HCT116 (cell line): Measurements from ENCODE around the gene PDCD5. TPM values are rescaled to one million over a fixed set of nuclear protein-coding genes. Genes with fewer than 3 reads are reported as not detected.

ENCODE experiments used
- ATAC-seq: fragments of 200-7000 bp; cut with Tn5 transposase; 2 replicates; pipeline ENCODE4 v1.9.1; 2020; ENCODE audit warnings: mild to moderate bottlenecking, moderate library complexity
- BruUV-seq: library from RNA; stranded (reverse); fragments of 400-500 nt; replicated peaks from 2 replicates; lab custom pipeline; 2021; lab: Mats Ljungman, UMichigan
- CTCF ChIA-PET: fragments of 300-600 bp; sonication (Branson Sonifier 250); formaldehyde crosslinking; loops from one replicate; lab custom pipeline; 2021; ENCODE audit warnings: antibody characterized with exemption; lab: Charles Lee
- POLR2A ChIA-PET: fragments of 300-600, 350-600 bp; sonication (Branson Sonifier 250); formaldehyde crosslinking; loops from one replicate; lab custom pipeline; 2021; ENCODE audit warnings: antibody characterized with exemption; lab: Charles Lee
- RAD21 ChIA-PET, 2 experiments: fragments of 300-600 bp; sonication (Branson Sonifier 250); formaldehyde crosslinking; loops; one replicate each; lab custom pipeline; 2023; ENCODE audit warnings: low total read pairs in 2 of 2; ENCODE audit not compliant: uncharacterized antibody in 2 of 2, unreplicated experiment in 2 of 2, low non-redundant PET in 1 of 2; lab: Charles Lee
- DNase-seq: peaks from one replicate; pipeline ENCODE4 v3.0.0-alpha.2; 2010; ENCODE audit warnings: low read depth, low spot score
- H2AFZ ChIP-seq: fragments of 200-600 bp; shearing (Covaris generic), sonication (generic); 2 replicates; pipeline ENCODE4 v1.6.1; 2017; ENCODE audit warnings: low read depth, mixed run types, mixed read lengths, antibody characterized with exemption, low read length; ENCODE audit not compliant: poor library complexity, severe bottlenecking
- H3K27ac ChIP-seq: 2 replicates; pipeline ENCODE4 v1.5.1; 2012; ENCODE audit warnings: low read depth, low read length
- H3K27me3 ChIP-seq: fragments of 200-600 bp; sonication (generic); 2 replicates; pipeline ENCODE4 v1.6.1; 2016; ENCODE audit warnings: mixed run types, low read length, mixed read lengths; ENCODE audit not compliant: insufficient read depth
- H3K36me3 ChIP-seq, 2 experiments: fragments of 200-500 bp in 1 of 2; fragments of 200-600 bp in 1 of 2; sonication (Bioruptor generic) in 1 of 2; sonication (generic) in 1 of 2; 2 replicates each; pipeline versions ENCODE4 v1.5.1 to v1.6.1; 2014 to 2016; ENCODE audit warnings: low read length in 2 of 2, inconsistent platforms in 1 of 2, mixed read lengths in 1 of 2, mixed run types in 1 of 2; ENCODE audit not compliant: insufficient read depth in 2 of 2, control insufficient read depth in 1 of 2
- H3K4me1 ChIP-seq, 2 experiments: fragments of 200-600 bp in 1 of 2; sonication (generic) in 1 of 2; 2 replicates each; pipeline versions ENCODE4 v1.5.1 to v1.6.1; 2012 to 2017; ENCODE audit warnings: low read length in 2 of 2, inconsistent platforms in 1 of 2, mild to moderate bottlenecking in 1 of 2, mixed read lengths in 1 of 2, mixed run types in 1 of 2, moderate library complexity in 1 of 2; ENCODE audit not compliant: insufficient read depth in 2 of 2, control insufficient read depth in 1 of 2
- H3K4me2 ChIP-seq: fragments of 200-600 bp; sonication (generic); 2 replicates; pipeline ENCODE4 v1.6.1; 2017; ENCODE audit warnings: mixed run types, low read length, mixed read lengths
- H3K4me3 ChIP-seq, 2 experiments: fragments of 200-600 bp in 1 of 2; sonication (generic) in 1 of 2; replicated peaks in 1 of 2; 2 replicates each; pipeline ENCODE4 v1.5.1; 2011 to 2016; ENCODE audit warnings: low read length in 2 of 2, control low read depth in 1 of 2, low read depth in 1 of 2, mild to moderate bottlenecking in 1 of 2, mixed read lengths in 1 of 2, mixed run types in 1 of 2
- H3K79me2 ChIP-seq: fragments of 200-600 bp; sonication (generic); 2 replicates; pipeline ENCODE4 v1.6.1; 2017; ENCODE audit warnings: mild to moderate bottlenecking, mixed run types, low read length, moderate library complexity, mixed read lengths; ENCODE audit not compliant: insufficient read depth
- H3K9ac ChIP-seq: fragments of 200-600 bp; sonication (generic); 2 replicates; pipeline ENCODE4 v1.6.1; 2016; ENCODE audit warnings: low read length, mixed read lengths
- H3K9me2 ChIP-seq: fragments of 200-600 bp; sonication (generic), shearing (Covaris generic); 2 replicates; pipeline ENCODE4 v1.6.1; 2017; ENCODE audit warnings: mixed run types, mild to moderate bottlenecking, moderate library complexity; ENCODE audit not compliant: insufficient read depth
- H3K9me3 ChIP-seq, 2 experiments: fragments of 200-500 bp in 1 of 2; fragments of 200-600 bp in 1 of 2; sonication (Bioruptor generic) in 1 of 2; sonication (generic) in 1 of 2; 2 replicates each; pipeline ENCODE4 v1.6.1; 2014 to 2017; ENCODE audit warnings: low read length in 2 of 2, mixed read lengths in 2 of 2, inconsistent platforms in 1 of 2, low read depth in 1 of 2, mild to moderate bottlenecking in 1 of 2, mixed run types in 1 of 2, moderate library complexity in 1 of 2; ENCODE audit not compliant: control insufficient read depth in 1 of 2, insufficient read depth in 1 of 2
- H4K20me1 ChIP-seq: fragments of 200-600 bp; sonication (generic), shearing (Covaris generic); 2 replicates; pipeline ENCODE4 v1.6.1; 2017; ENCODE audit warnings: mixed run types, mild to moderate bottlenecking, moderate library complexity; ENCODE audit not compliant: insufficient read depth
- CEBPB ChIP-seq: IDR thresholded peaks from 2 replicates; pipeline ENCODE4 v1.6.1; 2012; ENCODE audit warnings: low read depth
- ELF1 ChIP-seq: IDR thresholded peaks from 2 replicates; pipeline ENCODE4 v1.6.1; 2012; ENCODE audit warnings: low read depth, borderline replicate concordance
- EZH2phosphoT487 ChIP-seq: fragments of 200-600 bp; IDR thresholded peaks from 2 replicates; pipeline ENCODE4 v1.6.1; 2018; ENCODE audit warnings: antibody characterized with exemption, borderline replicate concordance
- POLR2AphosphoS5 ChIP-seq: IDR thresholded peaks from 2 replicates; pipeline ENCODE4 v1.6.1; 2011; ENCODE audit warnings: mild to moderate bottlenecking, low read depth, low read length, moderate library complexity
- SIN3A ChIP-seq: IDR thresholded peaks from 2 replicates; pipeline ENCODE4 v1.6.1; 2012; ENCODE audit warnings: low read depth
- SP1 ChIP-seq: IDR thresholded peaks from 2 replicates; pipeline ENCODE4 v1.6.1; 2012; ENCODE audit warnings: low read depth
- TCF7L2 ChIP-seq: IDR thresholded peaks from 2 replicates; pipeline ENCODE4 v1.7.0; 2011; ENCODE audit warnings: borderline replicate concordance, inconsistent platforms; ENCODE audit not compliant: insufficient read depth, insufficient read length; ENCODE audit errors: extremely low read depth
- ZNF274 ChIP-seq: fragments of 200-500 bp; sonication (Bioruptor generic); IDR thresholded peaks from 2 replicates; pipeline ENCODE4 v1.6.1; 2014; ENCODE audit warnings: mild to moderate bottlenecking, low read depth, low read length, inconsistent platforms
- intact Hi-C: fragments of 100-400 bp; cut with micrococcal nuclease; formaldehyde crosslinking; loops from 2 replicates; pipeline ENCODE4 v1.10.0; 2022
- total RNA-seq: library from RNA; stranded (reverse); gene quantifications from one replicate; pipeline ENCODE4 v1.2.1, GENCODE V29; 2021; ENCODE audit not compliant: unreplicated experiment
- TF ChIP-seq, protein P1 (sequence below): IDR thresholded peaks from 2 replicates; pipeline ENCODE4 v1.6.1; 2012

Gene PDCD5
- total RNA-seq, 1 experiment from 2014 or later, result 143 TPM

DNA sequence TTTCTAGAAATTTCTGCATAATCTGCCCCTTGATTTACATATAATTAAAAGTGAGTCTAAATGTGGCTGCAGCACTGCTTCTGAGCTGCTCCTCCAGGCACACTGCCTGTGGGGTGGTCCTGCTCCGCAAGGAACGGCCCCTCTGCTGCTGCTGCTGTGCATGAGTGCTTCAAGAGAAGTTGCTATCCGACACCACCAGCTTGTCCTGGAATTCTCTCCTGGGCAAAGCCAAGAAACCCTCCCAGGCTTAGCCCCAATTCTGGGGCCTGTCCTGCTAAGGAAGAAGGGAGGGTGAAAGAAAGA lies 7.5 kb upstream of the PDCD5 start (continued):
- TF ChIP-seq ELF1, result no peak
- no peak for TF ChIP-seq EZH2phosphoT487
- TF ChIP-seq SP1, result no peak
- TF ChIP-seq, protein P1, sequence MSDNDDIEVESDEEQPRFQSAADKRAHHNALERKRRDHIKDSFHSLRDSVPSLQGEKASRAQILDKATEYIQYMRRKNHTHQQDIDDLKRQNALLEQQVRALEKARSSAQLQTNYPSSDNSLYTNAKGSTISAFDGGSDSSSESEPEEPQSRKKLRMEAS, result no peak
- TF ChIP-seq, all 23 proteins: peak for 0

DNA sequence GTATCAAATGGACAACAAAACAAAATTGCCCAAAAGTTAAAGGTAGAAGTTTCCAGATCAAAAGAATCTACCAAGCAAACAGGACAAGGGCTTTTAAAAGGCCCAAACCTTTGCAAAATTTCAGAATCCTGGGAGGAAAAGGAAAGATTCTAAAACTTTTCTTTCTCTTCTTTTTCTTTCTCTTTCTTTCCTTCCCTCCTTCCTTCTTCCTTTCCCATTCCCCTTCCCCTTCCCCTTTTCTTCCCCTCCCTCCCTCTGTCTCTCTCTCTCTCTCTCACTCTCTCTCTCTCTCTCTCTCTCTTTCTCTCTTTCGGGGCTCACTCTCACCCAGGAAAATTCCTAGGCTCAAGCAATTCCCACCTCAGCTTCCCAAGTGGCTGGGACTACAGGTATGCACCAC lies 4.2 kb upstream of the PDCD5 start:
- Histone ChIP-seq H3K9ac (no peak overlapping the region), H3K79me2 (peaks cover 7% of the 10 kb centered on the region), H3K36me3 (no peaks in the 10 kb centered on the region), H4K20me1 (no peaks in the 10 kb centered on the region), H3K9me2 (no peaks in the 10 kb centered on the region), H3K27me3 (no peaks in the 10 kb centered on the region), H3K4me2 (no peak overlapping the region), H3K9me3 (no peaks in the 10 kb centered on the region), H2AFZ (no peak overlapping the region), H3K4me1 (peaks cover 0 to 6% of the 10 kb centered on the region in 2 experiments; a peak in 1 of 4 replicates), H3K27ac (no peak overlapping the region), H3K4me3 (no peak overlapping the region)
- ChIA-PET RAD21 (no interaction called here), CTCF (no interaction called here), POLR2A (no interaction called here)
- no peak for TF ChIP-seq SP1
- TF ChIP-seq POLR2AphosphoS5, result no peak
- TF ChIP-seq ZNF274, result no peak
- TF ChIP-seq CEBPB, result no peak
- TF ChIP-seq SIN3A, result no peak
- TF ChIP-seq TCF7L2, result no peak
- TF ChIP-seq EZH2phosphoT487, result no peak
- intact Hi-C loops, result no loop called here
- no TSS peak for BruUV-seq
- DNase-seq (no peak), ATAC-seq (no peak)
